22Rv1 (cell line): Measurements from ENCODE around the gene TMEM51.

Source experiments
- ZFX ChIP-seq: fragments of 450-650 bp; IDR thresholded peaks from 2 replicates; pipeline ENCODE4 v1.6.1; 2017; ENCODE audit warnings: antibody characterized with exemption, borderline replicate concordance
- TF ChIP-seq, protein P1 (sequence below): fragments of 450-650 bp; IDR thresholded peaks from 2 replicates; pipeline ENCODE4 v1.5.1; 2017; ENCODE audit warnings: mild to moderate bottlenecking

DNA sequence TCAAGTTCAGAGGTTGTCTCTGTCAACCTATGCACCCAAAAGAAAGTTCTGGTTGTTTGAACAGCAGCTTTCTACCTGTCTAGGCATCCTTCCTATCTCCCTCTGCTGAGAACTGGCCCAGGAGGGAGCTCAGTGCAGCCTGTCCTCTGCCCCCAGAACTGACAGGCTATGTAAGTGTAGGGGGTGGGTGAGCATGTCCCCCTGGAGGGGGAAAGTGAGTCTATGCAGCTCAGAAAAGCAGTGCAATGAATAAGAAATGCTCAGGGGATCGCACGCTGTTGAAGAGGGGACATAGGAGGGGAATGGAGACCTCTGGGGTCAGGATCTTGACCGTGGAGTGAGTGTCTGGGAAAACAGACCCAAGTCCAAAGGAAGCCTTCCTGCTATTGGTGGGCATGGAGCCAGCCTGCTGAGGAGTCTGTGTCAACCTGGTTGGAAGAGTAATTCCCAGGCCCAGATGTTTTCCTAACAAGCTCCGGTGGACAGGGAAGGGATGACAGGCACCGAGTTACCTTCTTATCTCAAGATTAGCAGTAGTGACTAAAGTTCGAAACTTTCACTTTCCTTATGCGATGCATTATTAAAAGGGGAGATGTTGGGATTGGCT is 67.4 kb downstream of the TMEM51 start:
- TF ChIP-seq, protein P1, sequence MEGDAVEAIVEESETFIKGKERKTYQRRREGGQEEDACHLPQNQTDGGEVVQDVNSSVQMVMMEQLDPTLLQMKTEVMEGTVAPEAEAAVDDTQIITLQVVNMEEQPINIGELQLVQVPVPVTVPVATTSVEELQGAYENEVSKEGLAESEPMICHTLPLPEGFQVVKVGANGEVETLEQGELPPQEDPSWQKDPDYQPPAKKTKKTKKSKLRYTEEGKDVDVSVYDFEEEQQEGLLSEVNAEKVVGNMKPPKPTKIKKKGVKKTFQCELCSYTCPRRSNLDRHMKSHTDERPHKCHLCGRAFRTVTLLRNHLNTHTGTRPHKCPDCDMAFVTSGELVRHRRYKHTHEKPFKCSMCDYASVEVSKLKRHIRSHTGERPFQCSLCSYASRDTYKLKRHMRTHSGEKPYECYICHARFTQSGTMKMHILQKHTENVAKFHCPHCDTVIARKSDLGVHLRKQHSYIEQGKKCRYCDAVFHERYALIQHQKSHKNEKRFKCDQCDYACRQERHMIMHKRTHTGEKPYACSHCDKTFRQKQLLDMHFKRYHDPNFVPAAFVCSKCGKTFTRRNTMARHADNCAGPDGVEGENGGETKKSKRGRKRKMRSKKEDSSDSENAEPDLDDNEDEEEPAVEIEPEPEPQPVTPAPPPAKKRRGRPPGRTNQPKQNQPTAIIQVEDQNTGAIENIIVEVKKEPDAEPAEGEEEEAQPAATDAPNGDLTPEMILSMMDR = no peak
- no peak for TF ChIP-seq ZFX
